Endothelial cell of umbilical vein (primary cell): ENCODE results near the gene LRFN2. TPM values are rescaled to one million over a fixed set of nuclear protein-coding genes. Genes with fewer than 3 reads are reported as not detected.

Experiments
- BruUV-seq: library from RNA; stranded (reverse); fragments of 400-500 nt; replicated peaks from 2 replicates; lab custom pipeline; 2021; lab: Mats Ljungman, UMichigan
- CTCF ChIA-PET: fragments of 300-600, 350-600 bp; sonication (Branson Sonifier 250); formaldehyde crosslinking; loops from one replicate; lab custom pipeline; 2021; ENCODE audit warnings: antibody characterized with exemption, inconsistent platforms; lab: Charles Lee
- POLR2A ChIA-PET: fragments of 300-600, 350-600 bp; sonication (Branson Sonifier 250); formaldehyde crosslinking; loops from one replicate; lab custom pipeline; 2021; ENCODE audit warnings: antibody characterized with exemption, inconsistent platforms; lab: Charles Lee
- DNase-seq: peaks from one replicate; pipeline ENCODE4 v3.0.0-alpha.2; 2011; ENCODE audit warnings: low read depth, low spot score
- FAIRE-seq: peaks from 2 replicates; lab custom pipeline; 2011; peaks lifted over from hg19 to GRCh38; lab: Jason Lieb, UNC
- H2AFZ ChIP-seq: 2 replicates; pipeline ENCODE4 v1.6.0; 2012; ENCODE audit warnings: low read depth, low read length, control low read depth, inconsistent platforms
- H3K27ac ChIP-seq: 2 replicates; pipeline ENCODE4 v1.5.1; 2011; ENCODE audit warnings: low read depth, mild to moderate bottlenecking, control low read depth, low read length, moderate library complexity; ENCODE audit not compliant: insufficient read depth
- H3K27me3 ChIP-seq, 2 experiments: 2 replicates each; pipeline versions ENCODE4 v1.6.0 to v1.6.1; 2011; ENCODE audit warnings: low read length in 2 of 2, mixed read lengths in 1 of 2; ENCODE audit not compliant: control insufficient read depth in 2 of 2, insufficient read depth in 2 of 2
- H3K36me3 ChIP-seq, 2 experiments: 2 replicates in 1 of 2; 3 replicates in 1 of 2; pipeline ENCODE4 v1.5.1; 2011; ENCODE audit warnings: low read length in 2 of 2, mild to moderate bottlenecking in 1 of 2, moderate library complexity in 1 of 2; ENCODE audit not compliant: control insufficient read depth in 2 of 2, insufficient read depth in 2 of 2; ENCODE audit errors: extremely low read depth in 1 of 2
- H3K4me1 ChIP-seq: 3 replicates; pipeline ENCODE4 v1.5.1; 2011; ENCODE audit warnings: mild to moderate bottlenecking, low read length; ENCODE audit not compliant: control insufficient read depth, insufficient read depth; ENCODE audit errors: extremely low read depth
- H3K4me2 ChIP-seq: 2 replicates; pipeline ENCODE4 v1.6.1; 2011; ENCODE audit warnings: low read length, control low read depth, mixed read lengths; ENCODE audit not compliant: insufficient read depth
- H3K4me3 ChIP-seq, 3 experiments: fragments of 200-600 bp in 1 of 3; sonication (generic), shearing (Covaris generic) in 1 of 3; replicated peaks in 1 of 3; 2 replicates each; pipeline ENCODE4 v1.5.1; 2011 to 2016; ENCODE audit warnings: control low read depth in 3 of 3, low read length in 3 of 3, mild to moderate bottlenecking in 2 of 3, inconsistent platforms in 1 of 3, low read depth in 1 of 3, moderate library complexity in 1 of 3; ENCODE audit not compliant: insufficient read depth in 1 of 3
- H3K79me2 ChIP-seq: 2 replicates; pipeline ENCODE4 v1.6.0; 2012; ENCODE audit warnings: low read length, inconsistent platforms; ENCODE audit not compliant: control insufficient read depth, insufficient read depth
- H3K9ac ChIP-seq: replicated peaks from 2 replicates; pipeline ENCODE3; 2011; ENCODE audit warnings: low read length, control low read depth; ENCODE audit not compliant: insufficient read depth; ENCODE audit errors: extremely low read depth
- H3K9me1 ChIP-seq: replicated peaks from 3 replicates; pipeline ENCODE4 v1.6.0; 2011; ENCODE audit warnings: mild to moderate bottlenecking, low read length; ENCODE audit not compliant: control insufficient read depth, insufficient read depth; ENCODE audit errors: extremely low read depth
- H3K9me3 ChIP-seq: replicated peaks from 2 replicates; pipeline ENCODE4 v1.5.1; 2012; ENCODE audit warnings: low read length, inconsistent platforms; ENCODE audit not compliant: control insufficient read depth, insufficient read depth
- H4K20me1 ChIP-seq: replicated peaks from 2 replicates; pipeline ENCODE3; 2011; ENCODE audit warnings: mild to moderate bottlenecking, low read length; ENCODE audit not compliant: control insufficient read depth, insufficient read depth; ENCODE audit errors: extremely low read depth
- EZH2 ChIP-seq: IDR thresholded peaks from 2 replicates; pipeline ENCODE4 v1.6.1; 2012; ENCODE audit warnings: borderline replicate concordance, low read depth, mild to moderate bottlenecking, moderate library complexity, low read length, inconsistent platforms; ENCODE audit not compliant: severe bottlenecking
- FOS ChIP-seq: IDR thresholded peaks from 2 replicates; pipeline ENCODE4 v1.6.1; 2011; ENCODE audit warnings: mild to moderate bottlenecking, low read length, moderate library complexity, borderline replicate concordance; ENCODE audit not compliant: insufficient read depth
- GATA2 ChIP-seq: IDR thresholded peaks from 2 replicates; pipeline ENCODE4 v1.7.0; 2011; ENCODE audit warnings: low read depth, mild to moderate bottlenecking, moderate library complexity, mixed read lengths, low read length; ENCODE audit not compliant: insufficient read length, insufficient read depth
- JUN ChIP-seq: IDR thresholded peaks from 2 replicates; pipeline ENCODE4 v1.6.1; 2011; ENCODE audit warnings: borderline replicate concordance, low read depth; ENCODE audit not compliant: insufficient read length, insufficient read depth
- MYC ChIP-seq: IDR thresholded peaks from one replicate; pipeline ENCODE4 v1.6.1; 2011; ENCODE audit warnings: mild to moderate bottlenecking, low read depth, low read length
- POLR2A ChIP-seq: IDR thresholded peaks from 2 replicates; pipeline ENCODE4 v1.6.1; 2012; ENCODE audit warnings: low read depth, mild to moderate bottlenecking, control low read depth, low read length
- POLR2AphosphoS5 ChIP-seq: IDR thresholded peaks from 2 replicates; pipeline ENCODE4 v1.6.1; 2012; ENCODE audit warnings: low read depth, mild to moderate bottlenecking, control low read depth, low read length, moderate library complexity; ENCODE audit not compliant: insufficient read depth
- dilution Hi-C: fragments of 300-500 bp; cut with MboI; formaldehyde crosslinking; loops from one replicate; pipeline ENCODE4 v1.15.0; 2019; ENCODE audit warnings: low sequenced_read_pairs; ENCODE audit not compliant: extremely low pct_ligation_motif_present
- intact Hi-C: fragments of 100-400 bp; cut with micrococcal nuclease; formaldehyde crosslinking; loops from one replicate; pipeline ENCODE4 v1.10.0; 2022
- polyA plus RNA-seq, 4 experiments: library from polyadenylated mRNA; depleted of rRNA in 3 of 4; stranded (reverse) in 3 of 4; unstranded in 1 of 4; fragments of >200 nt; gene quantifications; 2 replicates each; pipeline versions ENCODE4 v1.2.1 to v1.2.3, GENCODE V29; 2011 to 2012; ENCODE audit warnings: missing spikeins in 1 of 4
- total RNA-seq: library from RNA; stranded (reverse); gene quantifications from 2 replicates; pipeline ENCODE4 v1.2.3, GENCODE V29; 2021
- TF ChIP-seq, protein P1 (sequence below): IDR thresholded peaks from 2 replicates; pipeline ENCODE4 v1.6.1; 2011; ENCODE audit not compliant: insufficient read depth, insufficient read length
- TF ChIP-seq, protein P2 (sequence below), 2 donors: IDR thresholded peaks; 1 replicate in 1 of 2; 2 replicates in 1 of 2; pipeline ENCODE4 v1.5.1; 2011; ENCODE audit warnings: low read length in 2 of 2, mild to moderate bottlenecking in 2 of 2, moderate library complexity in 2 of 2, control low read depth in 1 of 2, inconsistent platforms in 1 of 2, low read depth in 1 of 2; ENCODE audit not compliant: insufficient read depth in 1 of 2; ENCODE audit errors: extremely low read depth in 1 of 2

Gene LRFN2
- total and polyA plus RNA-seq, 2 donors (not counting 3 experiments of a cell fraction or from before 2014, with no cell fraction given): not detected

DNA sequence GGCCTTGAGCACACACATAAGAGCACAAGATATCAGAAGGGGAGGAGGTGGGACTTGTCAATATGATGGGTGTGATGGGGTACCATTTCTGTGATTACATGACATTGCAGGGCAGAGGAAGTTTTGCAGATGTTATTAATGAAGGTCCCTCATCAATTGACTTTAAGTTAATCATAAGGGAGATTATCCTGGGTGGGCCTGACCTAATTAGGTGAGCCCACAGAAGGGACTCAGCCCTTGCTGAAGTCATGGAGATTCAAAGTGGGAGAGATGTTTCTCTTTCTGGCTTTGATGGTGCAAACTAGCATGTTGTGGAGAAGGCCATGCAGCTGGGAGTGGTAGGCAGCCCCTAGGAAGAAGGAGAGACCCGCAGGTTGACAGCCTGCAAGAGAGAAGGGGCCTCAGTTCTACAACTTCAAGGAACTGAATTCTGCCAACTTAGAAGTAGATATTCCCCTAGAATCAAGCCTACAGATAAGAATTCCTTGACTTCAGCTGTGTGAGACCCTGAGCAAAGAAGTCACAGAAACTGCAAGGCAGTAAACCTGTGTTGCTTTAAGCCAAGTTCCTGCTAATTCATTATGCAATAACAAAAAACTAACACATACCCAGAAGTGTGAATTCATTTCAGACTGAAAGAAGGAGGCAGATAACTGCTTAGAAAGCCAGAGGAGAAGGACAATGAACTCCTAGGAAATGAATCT is 131.3 kb downstream of the LRFN2 start:
- Histone ChIP-seq H3K9me3 (no peaks in the 10 kb centered on the region), H3K9ac (no peak overlapping the region), H2AFZ (no peak overlapping the region), H3K4me2 (no peak overlapping the region), H3K27ac (no peak overlapping the region), H3K36me3 (no peaks in the 10 kb centered on the region), H3K4me3 (no peak overlapping the region), H3K4me1 (no peaks in the 10 kb centered on the region), H3K9me1 (no peaks in the 10 kb centered on the region), H3K27me3 (no peaks in the 10 kb centered on the region), H4K20me1 (no peaks in the 10 kb centered on the region), H3K79me2 (no peaks in the 10 kb centered on the region)
- ChIA-PET POLR2A (no interaction called here), CTCF (no interaction called here)
- dilution Hi-C loops: no loop called here
- no peak for DNase-seq
- no TSS peak for BruUV-seq
- intact Hi-C loops: no loop called here
- TF ChIP-seq POLR2A (no peak), GATA2 (no peak), EZH2 (no peak), JUN (no peak), POLR2AphosphoS5 (no peak), MYC (no peak), FOS (no peak)
- TF ChIP-seq, protein P1, sequence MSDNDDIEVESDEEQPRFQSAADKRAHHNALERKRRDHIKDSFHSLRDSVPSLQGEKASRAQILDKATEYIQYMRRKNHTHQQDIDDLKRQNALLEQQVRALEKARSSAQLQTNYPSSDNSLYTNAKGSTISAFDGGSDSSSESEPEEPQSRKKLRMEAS: no peak
- TF ChIP-seq, protein P2, sequence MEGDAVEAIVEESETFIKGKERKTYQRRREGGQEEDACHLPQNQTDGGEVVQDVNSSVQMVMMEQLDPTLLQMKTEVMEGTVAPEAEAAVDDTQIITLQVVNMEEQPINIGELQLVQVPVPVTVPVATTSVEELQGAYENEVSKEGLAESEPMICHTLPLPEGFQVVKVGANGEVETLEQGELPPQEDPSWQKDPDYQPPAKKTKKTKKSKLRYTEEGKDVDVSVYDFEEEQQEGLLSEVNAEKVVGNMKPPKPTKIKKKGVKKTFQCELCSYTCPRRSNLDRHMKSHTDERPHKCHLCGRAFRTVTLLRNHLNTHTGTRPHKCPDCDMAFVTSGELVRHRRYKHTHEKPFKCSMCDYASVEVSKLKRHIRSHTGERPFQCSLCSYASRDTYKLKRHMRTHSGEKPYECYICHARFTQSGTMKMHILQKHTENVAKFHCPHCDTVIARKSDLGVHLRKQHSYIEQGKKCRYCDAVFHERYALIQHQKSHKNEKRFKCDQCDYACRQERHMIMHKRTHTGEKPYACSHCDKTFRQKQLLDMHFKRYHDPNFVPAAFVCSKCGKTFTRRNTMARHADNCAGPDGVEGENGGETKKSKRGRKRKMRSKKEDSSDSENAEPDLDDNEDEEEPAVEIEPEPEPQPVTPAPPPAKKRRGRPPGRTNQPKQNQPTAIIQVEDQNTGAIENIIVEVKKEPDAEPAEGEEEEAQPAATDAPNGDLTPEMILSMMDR (IDR thresholded peaks at IDR 0.05; ENCODE audit: extremely low read depth in 1 of 2, insufficient read depth in 1 of 2, low read depth in 1 of 2, low read length in 2 of 2): no peak
- no peak for FAIRE-seq
